Right lobe of liver (tissue), 4 donors: ENCODE results near the gene GRID1.

ENCODE experiments used
- POLR2A ChIP-seq: fragments of 450-650 bp; IDR thresholded peaks from one replicate; pipeline ENCODE4 v1.6.1; 2017; ENCODE audit warnings: antibody characterized with exemption, mild to moderate bottlenecking
- TF ChIP-seq, protein P1 (sequence below), 4 donors: fragments of 200-600 bp in 3 of 4; fragments of 450-650 bp in 1 of 4; IDR thresholded peaks; one replicate each; pipeline versions ENCODE4 v1.5.1 to v1.8.0; 2016 to 2022; ENCODE audit warnings: antibody characterized with exemption in 4 of 4, mild to moderate bottlenecking in 2 of 4
- donor health status: DM: no; HTN: no; CAD: no.
- donor health status: DM: no; HTN: no; CAD: no.
- donor health status: DM: no; HTN: yes; CAD: no.

DNA sequence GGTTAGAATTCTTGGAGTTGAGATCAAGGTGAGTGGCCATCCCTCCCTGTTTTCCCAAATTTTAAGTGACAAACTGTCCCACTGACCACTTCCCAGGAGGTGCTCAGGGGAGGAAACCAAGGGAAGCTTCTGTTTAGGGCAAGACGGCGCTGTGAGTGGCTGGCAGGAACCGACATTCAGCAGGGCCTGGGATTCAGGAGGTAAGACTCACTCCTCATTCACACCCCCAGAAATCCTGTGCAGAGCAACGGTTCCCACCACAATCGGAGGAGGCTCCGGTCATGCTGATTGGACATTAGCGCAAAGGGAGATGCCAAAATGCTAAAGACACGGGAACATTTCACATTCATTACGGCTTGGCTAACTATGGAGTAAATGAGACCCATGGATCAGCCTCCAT is 200.9 kb downstream of the GRID1 start:
- no peak for TF ChIP-seq POLR2A
- TF ChIP-seq, protein P1, sequence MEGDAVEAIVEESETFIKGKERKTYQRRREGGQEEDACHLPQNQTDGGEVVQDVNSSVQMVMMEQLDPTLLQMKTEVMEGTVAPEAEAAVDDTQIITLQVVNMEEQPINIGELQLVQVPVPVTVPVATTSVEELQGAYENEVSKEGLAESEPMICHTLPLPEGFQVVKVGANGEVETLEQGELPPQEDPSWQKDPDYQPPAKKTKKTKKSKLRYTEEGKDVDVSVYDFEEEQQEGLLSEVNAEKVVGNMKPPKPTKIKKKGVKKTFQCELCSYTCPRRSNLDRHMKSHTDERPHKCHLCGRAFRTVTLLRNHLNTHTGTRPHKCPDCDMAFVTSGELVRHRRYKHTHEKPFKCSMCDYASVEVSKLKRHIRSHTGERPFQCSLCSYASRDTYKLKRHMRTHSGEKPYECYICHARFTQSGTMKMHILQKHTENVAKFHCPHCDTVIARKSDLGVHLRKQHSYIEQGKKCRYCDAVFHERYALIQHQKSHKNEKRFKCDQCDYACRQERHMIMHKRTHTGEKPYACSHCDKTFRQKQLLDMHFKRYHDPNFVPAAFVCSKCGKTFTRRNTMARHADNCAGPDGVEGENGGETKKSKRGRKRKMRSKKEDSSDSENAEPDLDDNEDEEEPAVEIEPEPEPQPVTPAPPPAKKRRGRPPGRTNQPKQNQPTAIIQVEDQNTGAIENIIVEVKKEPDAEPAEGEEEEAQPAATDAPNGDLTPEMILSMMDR (IDR thresholded peaks at IDR 0.05): no peak
